Stimulated activated naive CD8-positive, alpha-beta T cell treated with anti-CD3 and anti-CD28 coated beads, Interleukin-15, Interleukin-2, amounts not matched to agents 100 U/mL and 50 U/mL, for 24 hours (primary cell): ENCODE data around the gene BPIFB3.

Experiments used
- ATAC-seq: fragments of 150-1000 bp; cut with Tn5 transposase; one replicate; pipeline ENCODE4 v1.10.0; 2021
- DNase-seq: peaks from one replicate; pipeline ENCODE4 v3.0.0; 2021

BPIFB3 gene

DNA sequence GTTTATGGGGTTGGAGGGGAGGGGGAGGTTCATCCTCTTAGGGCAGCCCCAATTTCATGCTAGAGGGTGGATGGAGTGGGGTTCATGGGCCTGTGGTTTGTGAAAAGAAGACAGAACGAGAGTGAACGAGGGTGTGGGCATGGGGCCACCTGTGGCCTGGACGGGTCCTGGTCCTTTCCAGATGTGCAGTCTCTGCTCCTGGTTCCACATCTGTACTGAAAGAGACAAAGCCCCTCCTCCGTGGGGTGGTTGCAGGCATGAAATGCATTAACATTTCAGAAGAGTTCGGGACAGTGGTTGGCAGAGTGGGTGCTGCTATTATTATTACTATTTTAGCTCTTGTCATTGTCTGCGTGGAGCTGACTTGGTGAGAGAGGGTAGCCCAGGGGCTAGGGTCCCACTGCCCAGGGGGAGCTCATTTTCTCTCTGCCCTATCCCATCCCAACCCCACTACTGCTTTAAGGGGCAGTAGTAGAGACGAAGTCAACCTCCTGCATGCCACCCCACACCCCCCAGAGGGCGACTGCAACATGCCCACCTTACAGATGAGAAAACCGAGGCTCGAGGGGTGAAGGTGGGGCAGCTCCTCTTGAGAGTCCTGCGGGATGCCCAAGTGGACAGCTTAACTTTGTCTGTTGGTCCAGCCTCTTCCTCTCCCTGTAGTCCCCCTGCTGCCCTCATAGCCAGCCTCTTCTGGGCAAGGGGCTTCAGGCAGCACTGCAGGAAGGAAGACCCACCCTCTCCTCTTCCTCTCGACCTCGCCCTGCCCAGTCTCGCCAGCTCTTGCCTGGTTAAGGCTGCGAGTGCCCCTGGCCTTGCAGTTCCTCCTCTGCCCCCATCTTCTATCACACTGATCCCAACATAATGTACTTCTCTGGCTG, 37.8 kb upstream of the BPIFB3 start:
- DNase-seq, result no peak
- ATAC-seq, result no peak

DNA sequence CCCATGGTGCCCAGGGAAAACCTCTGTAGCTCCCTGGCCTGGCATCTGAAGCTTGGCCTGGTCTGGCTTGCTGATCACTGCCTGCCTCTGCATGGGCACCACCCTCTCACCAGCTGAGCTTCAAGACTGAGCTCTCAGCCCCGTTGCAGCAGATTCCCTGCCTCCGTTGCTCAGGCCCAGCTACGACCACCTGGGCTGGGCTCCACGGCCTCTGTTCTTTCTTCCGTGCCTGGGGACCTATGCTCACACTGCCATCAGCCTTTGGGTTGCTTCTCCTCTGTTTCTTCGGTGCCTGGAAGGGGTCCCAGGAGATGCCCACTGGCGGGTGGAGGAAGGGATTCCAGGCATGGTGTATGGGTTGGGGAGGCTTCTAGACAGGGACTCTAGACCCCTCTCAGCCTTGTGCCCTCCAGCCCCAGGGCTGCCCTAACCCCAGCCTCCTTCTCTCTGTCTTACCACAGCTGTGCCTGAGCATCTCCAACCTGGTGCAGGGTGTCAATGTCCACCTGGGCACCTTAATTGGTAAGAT, 37.1 kb upstream of the BPIFB3 start:
- DNase-seq, result no peak

DNA sequence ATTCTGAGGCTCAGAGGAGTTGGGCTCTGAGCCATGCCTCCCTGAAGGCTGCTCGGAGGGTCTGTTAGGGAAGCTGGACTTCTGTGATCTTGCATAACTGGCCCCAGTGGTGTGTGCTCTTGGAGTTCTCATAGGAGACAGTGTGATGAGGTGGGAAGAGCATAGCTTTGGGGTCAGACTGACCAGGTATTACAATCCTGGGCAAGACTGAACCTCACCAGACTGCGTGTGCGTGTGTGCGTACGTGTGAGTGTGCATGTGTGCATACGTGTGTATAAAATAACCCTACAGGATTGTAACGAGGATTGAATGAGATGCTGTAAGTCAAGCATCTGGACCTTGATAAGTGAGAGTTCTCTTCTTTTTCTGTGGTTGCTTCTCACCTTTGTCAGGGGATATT, 36.2 kb upstream of the BPIFB3 start:
- DNase-seq (no peak), ATAC-seq (no peak)

More for the DNA sequence above, 37.1 kb upstream of the BPIFB3 start:
- ATAC-seq, result no peak

DNA sequence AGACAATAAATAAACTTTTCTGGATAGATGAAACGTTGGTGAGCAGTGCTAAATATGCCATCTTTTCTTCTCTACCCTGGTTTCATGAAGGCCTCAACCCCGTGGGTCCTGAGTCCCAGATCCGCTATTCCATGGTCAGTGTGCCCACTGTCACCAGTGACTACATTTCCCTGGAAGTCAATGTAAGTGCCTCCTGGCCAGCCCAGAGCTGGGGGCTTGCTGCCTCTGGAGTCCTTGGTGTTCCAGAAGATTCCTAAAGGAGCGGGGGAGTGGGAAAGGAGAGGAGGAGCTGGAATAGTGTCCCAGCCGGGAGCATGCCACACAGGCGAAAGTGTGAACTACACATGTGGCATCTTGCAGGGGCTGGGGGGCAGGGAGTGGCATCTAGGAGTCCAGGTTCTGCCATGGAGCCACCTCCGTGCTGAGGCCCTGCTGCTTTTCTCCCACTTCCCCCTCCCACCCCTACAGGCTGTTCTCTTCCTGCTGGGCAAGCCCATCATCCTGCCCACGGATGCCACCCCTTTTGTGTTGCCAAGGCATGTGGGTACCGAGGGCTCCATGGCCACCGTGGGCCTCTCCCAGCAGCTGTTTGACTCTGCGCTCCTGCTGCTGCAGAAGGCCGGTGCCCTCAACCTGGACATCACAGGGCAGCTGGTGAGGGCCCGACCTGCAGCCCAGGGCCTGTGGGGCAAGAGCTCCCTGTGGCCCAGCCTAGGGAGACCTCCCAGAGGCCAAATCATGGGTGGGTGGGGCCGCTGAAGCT, 35.4 kb upstream of the BPIFB3 start:
- ATAC-seq (no peak), DNase-seq (no peak)

DNA sequence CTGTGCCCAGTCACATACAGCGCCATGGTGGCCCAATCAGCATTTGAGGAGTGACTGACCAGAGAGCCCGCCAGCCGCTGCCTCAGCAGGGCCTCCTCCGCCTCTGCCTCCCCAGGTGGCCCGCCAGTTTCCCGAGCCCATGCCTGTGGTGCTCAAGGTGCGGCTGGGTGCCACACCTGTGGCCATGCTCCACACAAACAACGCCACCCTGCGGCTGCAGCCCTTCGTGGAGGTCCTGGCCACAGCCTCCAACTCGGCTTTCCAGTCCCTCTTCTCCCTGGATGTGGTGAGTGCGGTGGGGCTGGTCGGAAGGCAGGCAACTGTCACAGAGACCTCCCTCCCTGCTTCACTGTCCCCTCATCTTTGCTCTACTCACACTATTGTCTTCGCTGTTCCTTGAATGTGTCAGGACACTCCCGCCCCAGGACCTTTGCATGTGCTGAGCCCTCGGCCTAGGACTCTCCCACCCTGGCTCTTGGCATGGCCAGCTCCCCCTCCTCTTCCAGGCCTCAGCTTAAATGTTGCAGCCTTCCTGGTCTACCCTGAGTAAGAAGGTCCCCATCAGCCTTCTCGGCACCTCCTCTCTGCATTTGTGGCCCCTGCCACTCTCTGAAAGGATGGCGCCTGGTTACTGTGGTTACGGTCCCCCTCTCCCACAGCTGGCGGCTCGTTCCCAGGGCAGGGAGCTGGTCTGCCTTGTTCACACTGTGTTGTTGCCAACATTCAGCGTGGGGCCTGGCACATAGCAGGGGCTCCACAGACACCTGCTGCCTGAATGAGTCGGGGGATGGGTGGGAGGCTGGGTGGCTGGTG, 34.0 kb upstream of the BPIFB3 start:
- no peak for DNase-seq
- ATAC-seq, result no peak

DNA sequence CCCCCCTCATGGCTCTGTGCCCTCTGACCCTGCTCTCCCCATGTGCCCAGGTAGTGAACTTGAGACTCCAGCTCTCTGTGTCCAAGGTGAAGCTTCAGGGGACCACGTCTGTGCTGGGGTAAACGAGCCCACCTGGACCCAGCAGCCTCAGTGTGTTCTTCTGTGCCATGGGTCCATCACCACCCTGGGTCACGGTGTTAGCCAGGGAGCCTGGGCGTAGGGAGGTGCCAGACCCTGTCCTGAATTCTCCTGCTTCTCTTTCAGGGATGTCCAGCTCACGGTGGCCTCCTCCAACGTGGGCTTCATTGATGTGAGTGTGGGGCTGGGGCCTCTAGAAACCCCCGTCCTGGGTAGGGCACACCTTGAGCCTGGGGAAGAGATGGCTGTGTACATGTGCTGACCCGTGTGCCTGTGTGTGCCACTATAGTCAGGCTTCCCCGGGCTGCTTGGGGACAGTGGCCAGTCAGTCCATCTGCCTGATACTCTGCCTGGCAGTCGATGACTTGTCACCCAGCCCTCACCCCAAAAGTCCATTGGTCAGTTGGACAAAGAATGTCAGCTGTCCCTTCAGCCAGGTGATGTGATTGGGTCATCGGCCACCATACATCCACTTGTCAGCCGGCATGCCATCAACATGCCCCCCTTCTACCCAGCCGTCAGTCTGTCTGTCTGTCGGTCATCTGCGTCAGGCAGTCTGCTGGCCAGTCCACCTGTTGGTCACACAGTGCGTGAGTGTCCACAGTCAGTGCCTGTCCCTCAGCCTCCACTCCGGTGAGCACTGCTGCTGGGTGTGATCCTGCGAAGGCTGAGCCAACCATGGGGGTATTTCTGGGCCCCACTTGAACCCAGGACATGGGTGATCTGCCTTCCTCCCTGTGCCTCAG, 33.2 kb upstream of the BPIFB3 start:
- DNase-seq (no peak), ATAC-seq (no peak)

DNA sequence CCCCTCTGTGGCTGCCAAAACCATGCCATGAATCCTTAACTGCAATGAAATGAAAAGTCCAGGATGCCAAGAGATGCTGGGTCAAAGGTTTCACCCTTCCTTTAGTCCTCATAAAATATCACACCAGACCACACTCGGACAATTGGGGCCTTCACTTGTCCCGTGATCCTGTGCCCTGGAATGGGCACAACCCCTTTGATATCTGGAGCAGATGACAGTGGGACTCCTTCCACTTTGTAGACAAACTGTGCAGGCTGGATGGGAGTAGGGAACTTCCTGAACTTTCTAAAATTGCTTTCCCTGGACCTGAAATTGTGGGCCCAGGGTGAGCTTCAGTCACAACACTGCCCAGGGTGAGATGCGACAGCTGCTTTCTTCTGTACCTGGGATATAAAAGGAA, 31.8 kb upstream of the BPIFB3 start:
- no peak for ATAC-seq
- DNase-seq, result no peak

DNA sequence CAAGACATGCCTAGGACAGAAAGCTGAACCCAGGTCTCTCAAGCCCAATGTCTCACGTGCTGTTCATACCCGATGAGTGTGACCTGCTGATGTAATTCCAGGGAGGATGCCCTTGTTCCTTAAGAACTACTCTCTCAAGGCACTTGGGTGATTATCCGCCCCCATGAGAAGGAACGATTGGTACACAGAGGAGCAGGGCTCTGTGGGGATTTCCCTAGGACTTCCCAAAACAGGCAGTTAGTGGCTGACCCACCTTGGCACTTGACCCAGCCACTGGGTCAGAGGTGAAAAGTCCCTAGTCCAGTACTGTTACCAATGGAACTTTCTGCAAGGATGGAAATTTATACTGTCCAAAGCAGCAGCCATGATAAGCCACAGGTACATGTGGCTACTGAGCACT, 31.4 kb upstream of the BPIFB3 start:
- ATAC-seq, result no peak
- no peak for DNase-seq

DNA sequence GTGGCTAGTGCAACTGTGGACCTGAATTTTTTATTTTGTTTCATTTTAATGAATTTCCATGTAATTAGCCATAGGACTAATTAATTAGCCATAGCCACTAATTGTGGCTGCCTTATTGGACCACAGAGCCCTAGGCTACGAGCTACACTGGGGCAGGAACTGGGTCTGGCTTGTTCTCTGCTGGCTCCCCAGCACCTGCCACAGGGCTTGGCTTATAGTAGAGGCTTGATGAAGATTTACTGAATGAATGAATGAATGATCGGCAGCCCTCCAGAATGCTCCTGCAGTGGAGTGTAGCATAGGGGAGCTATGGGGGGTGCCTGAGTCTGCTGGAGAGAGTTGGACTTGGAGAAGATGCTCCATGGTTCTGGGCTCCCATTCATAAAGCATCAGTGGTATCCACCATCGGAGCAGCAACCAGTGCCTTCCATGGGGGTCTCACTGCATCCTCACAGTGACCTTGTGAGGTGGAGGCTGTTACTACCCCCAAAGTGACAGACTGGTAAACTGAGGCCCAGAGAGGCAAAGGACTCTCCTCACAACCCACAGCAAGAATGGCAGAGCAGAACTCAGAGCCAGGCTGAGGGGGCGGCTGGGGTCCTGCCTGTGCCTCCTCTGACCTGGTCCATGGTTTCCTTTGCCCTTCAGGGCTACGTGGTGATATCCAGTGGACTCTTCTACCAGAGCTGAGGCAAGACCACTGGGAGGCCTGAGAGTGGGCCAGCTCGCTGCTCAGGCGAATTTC, 30.8 kb upstream of the BPIFB3 start:
- no peak for ATAC-seq
- DNase-seq, result no peak

DNA sequence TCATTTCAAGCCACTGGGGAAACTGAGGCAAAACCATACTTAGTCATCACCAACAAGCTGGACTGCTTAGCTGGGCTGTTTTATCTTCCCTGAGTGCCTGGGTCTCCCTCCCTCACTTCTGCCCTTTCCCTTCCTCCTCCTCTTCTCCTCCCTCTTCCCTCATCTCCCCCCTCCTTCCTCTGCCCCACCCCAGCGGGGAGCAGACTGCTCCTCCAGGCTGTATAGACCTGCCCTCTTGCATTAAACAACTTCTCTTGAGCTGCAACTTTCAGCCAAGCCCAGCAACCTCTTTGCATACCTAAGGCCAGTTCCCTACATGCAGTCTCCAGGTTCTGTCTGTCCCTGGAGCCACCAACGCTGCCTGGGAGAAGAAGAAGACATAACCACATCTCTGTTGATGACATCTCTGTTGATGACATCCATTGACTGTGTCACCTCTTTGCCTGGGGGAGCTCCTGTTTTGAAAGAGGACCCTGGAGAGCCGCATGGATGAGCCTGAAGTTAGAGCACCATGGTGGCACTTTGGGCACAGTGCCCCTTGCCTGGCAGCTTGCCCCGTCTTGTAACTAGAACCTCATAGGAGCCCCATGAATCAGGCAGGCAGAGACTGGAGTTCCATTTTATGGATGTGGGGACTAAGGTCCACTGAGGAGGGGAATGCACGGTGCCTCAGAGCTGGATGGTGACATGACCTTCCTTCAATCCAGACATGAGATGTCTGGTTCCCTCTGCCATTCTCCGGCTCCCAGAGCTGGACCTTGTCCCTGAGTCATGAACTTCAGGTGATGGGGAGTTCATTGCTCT, 30.1 kb upstream of the BPIFB3 start:
- DNase-seq (no peak), ATAC-seq (no peak)

DNA sequence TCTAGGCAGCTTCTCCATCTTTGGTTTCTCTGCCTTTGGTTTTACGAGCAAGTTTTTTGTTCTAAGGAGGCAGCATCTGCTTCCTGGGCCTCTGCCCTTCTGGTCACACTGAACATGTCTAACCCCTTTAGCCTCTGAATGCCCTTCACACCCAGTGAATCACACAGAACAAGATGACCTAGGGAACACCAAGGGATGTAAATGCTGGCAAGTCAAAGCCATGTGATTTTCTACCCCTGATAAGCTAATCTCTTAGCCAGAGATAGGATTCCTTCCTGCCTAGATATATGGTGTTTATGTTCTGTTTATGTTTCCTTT, 29.5 kb upstream of the BPIFB3 start:
- ATAC-seq (no peak), DNase-seq (no peak)

DNA sequence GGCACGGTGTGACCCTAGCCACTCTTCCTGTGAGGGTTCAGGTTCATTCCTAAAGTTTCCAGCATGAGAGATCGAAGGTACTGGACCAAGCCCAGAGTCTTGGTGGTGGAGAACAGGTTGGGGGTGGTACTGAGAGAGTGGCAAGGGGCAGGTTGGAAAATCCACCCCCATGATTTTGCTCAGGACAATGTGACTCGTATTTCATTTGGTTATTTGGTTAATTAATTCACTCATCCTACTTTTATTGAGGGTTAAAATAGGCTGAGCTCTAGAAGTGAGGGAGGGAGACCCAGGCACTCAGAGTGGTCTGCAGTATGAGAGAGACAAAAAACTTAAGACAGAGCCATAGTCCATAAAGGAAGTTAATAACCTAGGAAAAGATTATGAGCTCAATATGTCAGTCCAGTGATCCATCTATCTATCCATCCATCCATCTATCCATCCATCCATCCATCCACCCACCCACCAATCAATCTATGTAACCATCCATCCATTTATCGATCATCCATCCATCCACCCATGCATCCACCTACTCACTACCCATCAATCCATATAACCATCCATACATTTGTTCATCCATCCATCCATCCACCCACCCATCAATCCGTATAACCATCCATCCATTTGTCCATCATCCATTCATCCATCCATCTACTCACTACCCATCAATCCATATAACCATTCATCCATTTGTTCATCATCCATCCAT, 28.9 kb upstream of the BPIFB3 start:
- DNase-seq (no peak), ATAC-seq (no peak)

DNA sequence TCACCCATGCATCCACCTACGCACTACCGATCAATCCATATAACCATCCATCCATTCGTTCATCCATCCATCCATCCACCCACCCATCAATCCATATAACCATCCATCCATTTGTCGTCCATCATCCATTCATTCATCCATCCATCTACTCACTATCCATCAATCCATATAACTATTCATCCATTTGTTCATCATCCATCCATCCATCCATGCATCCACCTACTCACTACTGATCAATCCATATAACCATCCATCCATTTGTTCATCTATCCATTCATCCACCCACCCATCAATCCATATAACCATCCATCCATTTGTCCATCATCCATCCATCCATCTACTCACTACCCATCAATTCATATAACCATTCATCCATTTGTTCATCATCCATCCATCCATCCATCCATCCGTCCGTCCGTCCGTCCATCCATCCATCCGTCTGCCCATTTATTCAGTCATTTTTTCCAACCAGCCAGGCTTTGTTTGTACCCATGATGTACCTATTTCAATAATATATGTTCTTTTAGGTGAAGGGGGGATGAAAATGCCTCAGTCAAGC, 28.3 kb upstream of the BPIFB3 start:
- ATAC-seq (no peak), DNase-seq (no peak)

DNA sequence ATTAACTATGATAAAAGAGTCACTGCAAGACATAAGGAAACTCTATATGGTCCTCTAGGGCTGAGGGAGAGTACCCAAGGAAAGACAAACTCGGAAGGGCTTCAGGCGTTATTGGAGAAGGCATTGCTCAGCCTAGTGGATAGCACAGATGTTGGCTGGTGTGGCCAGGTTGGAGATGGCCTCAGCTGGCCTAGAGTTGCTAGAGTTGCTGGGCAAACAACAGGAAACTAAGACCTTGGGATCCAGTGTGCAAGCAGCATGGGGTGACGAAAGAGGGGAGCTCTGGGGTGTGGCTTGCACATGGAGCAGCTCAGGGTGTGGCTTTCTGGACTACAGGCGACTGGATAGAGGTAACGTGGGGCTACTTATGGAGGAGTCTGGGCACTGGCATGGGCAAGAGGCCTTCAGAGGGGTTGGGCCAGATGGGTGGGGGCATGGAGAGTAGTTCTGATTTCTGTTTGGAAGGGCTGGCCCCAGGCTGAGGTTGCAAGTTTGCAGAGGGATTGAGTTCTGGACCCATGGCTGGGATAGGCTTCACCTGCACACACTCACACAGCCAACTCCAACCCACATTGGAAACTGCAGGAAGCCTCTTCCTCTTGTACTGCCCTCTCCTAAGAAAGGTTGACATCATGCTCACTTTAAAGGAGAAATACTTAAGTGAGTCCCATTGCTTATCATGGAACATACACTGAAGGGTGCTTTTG, 27.5 kb upstream of the BPIFB3 start:
- DNase-seq (no peak), ATAC-seq (no peak)

DNA sequence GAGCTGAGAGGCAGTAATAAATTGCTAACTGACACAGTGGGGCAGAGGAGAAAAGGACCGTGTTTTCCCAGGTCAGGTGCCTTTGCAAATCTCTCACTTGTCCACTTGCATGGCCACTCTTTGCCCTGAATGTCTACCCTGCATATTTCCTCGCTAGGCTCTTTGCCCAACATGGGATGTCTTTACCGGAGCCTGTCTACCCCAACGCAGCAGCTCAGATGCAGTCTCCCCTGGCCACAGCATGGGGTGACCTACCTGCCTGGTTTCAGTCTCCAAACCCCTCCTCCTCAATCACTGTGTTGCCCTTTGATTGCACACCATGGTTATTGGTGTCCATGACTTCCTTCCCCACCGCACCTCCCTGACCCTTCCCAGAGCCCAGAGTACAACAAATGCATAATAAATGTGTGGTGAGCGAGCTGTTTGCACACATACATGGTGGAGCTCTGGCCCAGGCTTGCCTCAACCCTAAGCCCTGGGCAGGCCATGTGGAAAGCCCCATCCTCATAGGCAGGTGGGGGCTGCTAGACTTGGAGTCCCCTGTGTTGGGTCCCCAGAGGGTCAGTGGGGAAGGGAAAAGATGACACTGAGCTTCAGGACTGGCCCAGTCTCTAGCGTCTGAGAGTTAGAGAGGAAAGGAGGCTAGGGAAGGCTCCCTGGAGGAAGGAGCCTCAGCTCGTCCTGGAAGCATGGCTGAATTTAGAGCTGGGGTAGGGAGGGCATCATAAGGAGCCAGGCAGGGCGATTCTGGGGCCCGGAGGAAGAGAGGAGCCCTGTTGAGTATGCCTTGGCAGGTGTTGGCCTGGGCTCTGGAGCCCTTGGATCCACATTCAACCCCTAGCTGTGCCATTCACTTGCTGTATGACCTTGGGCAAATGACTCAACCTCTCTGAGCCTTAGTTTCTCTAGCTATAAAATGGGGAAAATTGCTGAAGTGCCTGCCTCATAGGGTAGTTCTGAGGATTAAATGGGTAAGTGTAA, 26.6 kb upstream of the BPIFB3 start:
- DNase-seq (no peak), ATAC-seq (no peak)

DNA sequence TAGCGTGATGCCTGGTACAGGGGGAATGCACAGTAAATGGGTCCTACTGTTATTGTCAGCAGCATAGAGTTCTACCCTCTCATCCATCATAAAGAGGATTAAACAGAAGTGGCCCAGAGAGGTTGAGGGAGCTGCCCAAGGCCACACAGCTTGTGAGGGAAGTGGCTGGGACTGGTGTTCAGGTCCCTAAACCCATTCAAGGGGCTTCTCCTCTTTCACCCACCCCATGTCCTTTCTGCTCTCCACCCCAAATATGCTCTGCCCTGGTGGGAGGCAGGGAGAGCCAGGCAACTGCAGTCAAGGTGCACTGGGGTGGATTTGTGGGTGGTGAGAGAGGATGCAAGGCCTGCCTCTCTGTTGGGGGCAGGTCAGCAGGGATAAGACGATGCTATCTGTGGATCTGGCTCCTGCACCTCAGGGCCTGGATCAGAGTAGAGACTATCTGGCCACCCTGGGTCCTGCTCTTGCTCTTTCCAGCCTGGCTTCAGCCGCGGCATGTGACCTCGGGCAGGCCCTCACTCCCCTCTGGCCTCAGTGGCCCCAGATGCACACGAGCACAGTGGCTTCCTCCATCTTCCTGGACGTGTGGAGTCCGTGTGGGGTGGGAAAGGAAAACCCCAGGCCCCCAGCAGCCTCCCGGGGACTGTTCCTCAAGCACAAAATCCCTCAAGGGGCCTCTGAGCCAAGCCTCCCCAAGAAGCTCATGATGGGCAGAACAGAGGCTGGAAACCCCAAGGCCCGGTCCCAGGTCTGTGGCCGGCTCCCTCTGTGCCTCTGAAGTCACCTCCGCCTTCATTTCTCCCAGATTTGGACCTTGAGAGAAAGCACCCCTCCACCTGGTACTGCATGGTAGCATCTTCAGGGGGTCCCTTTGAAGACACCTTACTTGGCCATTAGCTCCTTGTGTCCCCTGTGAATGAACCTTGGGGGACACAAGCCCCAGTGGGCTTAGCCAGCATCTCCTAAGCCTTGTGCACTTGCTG, 25.6 kb upstream of the BPIFB3 start:
- DNase-seq, result no peak
- no peak for ATAC-seq
